ENCODE results near the gene EFNA2.

DNA sequence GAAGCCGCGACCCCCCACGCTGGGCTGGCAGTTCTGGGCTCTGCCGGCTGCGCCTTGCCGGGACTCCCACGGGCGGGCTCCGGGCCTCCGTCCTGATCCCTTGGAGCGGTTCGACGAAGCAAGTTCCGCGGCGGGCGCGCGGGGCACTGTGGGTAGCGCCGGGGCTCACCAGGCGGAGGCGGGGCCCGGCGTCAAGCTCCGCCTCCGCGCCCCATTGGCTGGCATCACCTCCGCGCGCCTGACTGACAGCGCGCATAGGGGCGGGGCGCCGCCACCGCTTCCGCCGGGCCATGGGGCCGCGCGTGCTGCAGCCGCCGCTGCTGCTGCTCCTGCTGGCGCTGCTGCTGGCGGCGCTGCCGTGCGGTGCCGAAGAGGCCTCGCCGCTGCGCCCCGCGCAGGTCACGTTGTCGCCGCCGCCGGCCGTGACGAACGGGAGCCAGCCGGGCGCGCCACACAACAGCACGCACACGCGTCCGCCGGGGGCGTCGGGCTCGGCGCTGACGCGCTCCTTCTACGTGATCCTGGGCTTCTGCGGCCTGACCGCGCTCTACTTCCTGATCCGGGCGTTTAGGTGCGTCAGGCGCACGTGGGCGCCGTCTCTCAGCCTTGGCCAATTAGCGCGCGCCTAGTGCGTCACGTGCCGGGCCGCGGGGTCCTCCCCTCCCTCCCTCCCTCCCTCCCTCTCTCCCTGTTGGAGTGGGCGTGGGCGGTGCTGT is 10.3 kb upstream of the EFNA2 start, which contains the start of gene FAM174C:
- TF ChIP-seq, protein P1, sequence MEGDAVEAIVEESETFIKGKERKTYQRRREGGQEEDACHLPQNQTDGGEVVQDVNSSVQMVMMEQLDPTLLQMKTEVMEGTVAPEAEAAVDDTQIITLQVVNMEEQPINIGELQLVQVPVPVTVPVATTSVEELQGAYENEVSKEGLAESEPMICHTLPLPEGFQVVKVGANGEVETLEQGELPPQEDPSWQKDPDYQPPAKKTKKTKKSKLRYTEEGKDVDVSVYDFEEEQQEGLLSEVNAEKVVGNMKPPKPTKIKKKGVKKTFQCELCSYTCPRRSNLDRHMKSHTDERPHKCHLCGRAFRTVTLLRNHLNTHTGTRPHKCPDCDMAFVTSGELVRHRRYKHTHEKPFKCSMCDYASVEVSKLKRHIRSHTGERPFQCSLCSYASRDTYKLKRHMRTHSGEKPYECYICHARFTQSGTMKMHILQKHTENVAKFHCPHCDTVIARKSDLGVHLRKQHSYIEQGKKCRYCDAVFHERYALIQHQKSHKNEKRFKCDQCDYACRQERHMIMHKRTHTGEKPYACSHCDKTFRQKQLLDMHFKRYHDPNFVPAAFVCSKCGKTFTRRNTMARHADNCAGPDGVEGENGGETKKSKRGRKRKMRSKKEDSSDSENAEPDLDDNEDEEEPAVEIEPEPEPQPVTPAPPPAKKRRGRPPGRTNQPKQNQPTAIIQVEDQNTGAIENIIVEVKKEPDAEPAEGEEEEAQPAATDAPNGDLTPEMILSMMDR (conservative IDR thresholded peaks at IDR 0.05; ENCODE audit: low read depth in 2 of 2): no peak
- TF ChIP-seq, protein P2, sequence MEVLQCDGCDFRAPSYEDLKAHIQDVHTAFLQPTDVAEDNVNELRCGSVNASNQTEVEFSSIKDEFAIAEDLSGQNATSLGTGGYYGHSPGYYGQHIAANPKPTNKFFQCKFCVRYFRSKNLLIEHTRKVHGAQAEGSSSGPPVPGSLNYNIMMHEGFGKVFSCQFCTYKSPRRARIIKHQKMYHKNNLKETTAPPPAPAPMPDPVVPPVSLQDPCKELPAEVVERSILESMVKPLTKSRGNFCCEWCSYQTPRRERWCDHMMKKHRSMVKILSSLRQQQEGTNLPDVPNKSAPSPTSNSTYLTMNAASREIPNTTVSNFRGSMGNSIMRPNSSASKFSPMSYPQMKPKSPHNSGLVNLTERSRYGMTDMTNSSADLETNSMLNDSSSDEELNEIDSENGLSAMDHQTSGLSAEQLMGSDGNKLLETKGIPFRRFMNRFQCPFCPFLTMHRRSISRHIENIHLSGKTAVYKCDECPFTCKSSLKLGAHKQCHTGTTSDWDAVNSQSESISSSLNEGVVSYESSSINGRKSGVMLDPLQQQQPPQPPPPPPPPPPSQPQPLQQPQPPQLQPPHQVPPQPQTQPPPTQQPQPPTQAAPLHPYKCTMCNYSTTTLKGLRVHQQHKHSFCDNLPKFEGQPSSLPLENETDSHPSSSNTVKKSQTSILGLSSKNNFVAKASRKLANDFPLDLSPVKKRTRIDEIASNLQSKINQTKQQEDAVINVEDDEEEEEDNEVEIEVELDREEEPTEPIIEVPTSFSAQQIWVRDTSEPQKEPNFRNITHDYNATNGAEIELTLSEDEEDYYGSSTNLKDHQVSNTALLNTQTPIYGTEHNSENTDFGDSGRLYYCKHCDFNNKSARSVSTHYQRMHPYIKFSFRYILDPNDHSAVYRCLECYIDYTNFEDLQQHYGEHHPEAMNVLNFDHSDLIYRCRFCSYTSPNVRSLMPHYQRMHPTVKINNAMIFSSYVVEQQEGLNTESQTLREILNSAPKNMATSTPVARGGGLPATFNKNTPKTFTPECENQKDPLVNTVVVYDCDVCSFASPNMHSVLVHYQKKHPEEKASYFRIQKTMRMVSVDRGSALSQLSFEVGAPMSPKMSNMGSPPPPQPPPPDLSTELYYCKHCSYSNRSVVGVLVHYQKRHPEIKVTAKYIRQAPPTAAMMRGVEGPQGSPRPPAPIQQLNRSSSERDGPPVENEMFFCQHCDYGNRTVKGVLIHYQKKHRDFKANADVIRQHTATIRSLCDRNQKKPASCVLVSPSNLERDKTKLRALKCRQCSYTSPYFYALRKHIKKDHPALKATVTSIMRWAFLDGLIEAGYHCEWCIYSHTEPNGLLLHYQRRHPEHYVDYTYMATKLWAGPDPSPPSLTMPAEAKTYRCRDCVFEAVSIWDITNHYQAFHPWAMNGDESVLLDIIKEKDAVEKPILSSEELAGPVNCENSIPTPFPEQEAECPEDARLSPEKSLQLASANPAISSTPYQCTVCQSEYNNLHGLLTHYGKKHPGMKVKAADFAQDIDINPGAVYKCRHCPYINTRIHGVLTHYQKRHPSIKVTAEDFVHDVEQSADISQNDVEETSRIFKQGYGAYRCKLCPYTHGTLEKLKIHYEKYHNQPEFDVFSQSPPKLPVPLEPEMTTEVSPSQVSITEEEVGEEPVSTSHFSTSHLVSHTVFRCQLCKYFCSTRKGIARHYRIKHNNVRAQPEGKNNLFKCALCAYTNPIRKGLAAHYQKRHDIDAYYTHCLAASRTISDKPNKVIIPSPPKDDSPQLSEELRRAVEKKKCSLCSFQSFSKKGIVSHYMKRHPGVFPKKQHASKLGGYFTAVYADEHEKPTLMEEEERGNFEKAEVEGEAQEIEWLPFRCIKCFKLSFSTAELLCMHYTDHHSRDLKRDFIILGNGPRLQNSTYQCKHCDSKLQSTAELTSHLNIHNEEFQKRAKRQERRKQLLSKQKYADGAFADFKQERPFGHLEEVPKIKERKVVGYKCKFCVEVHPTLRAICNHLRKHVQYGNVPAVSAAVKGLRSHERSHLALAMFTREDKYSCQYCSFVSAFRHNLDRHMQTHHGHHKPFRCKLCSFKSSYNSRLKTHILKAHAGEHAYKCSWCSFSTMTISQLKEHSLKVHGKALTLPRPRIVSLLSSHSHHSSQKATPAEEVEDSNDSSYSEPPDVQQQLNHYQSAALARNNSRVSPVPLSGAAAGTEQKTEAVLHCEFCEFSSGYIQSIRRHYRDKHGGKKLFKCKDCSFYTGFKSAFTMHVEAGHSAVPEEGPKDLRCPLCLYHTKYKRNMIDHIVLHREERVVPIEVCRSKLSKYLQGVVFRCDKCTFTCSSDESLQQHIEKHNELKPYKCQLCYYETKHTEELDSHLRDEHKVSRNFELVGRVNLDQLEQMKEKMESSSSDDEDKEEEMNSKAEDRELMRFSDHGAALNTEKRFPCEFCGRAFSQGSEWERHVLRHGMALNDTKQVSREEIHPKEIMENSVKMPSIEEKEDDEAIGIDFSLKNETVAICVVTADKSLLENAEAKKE (CRISPR knock-in tag; IDR thresholded peaks at IDR 0.05): no peak

Data from GM23338 (cell line).